PC-9 (cell line): ENCODE results near the gene ZMIZ1. TPM values are rescaled to one million over a fixed set of nuclear protein-coding genes. Genes with fewer than 3 reads are reported as not detected.

Experiments used
- BruUV-seq: library from RNA; stranded (reverse); fragments of 400-500 nt; replicated peaks from 2 replicates; lab custom pipeline; 2021; lab: Mats Ljungman, UMichigan
- CTCF ChIA-PET: fragments of 300-600 bp; sonication (Branson Sonifier 250); formaldehyde crosslinking; loops from one replicate; lab custom pipeline; 2022; ENCODE audit warnings: antibody characterized with exemption; lab: Charles Lee
- POLR2A ChIA-PET: fragments of 300-600 bp; sonication (Branson Sonifier 250); formaldehyde crosslinking; loops from one replicate; lab custom pipeline; 2022; ENCODE audit warnings: antibody characterized with exemption; ENCODE audit not compliant: unreplicated experiment; lab: Charles Lee
- DNase-seq, 2 experiments: peaks; one replicate each; pipeline versions ENCODE4 v3.0.0 to v3.0.0-alpha.2; 2015 to 2022; ENCODE audit warnings: mixed read lengths in 1 of 2
- H2AFZ ChIP-seq: fragments of 200-600 bp; sonication (generic); 2 replicates; pipeline ENCODE4 v1.8.1; 2017; ENCODE audit warnings: antibody characterized with exemption
- H3F3A ChIP-seq: fragments of 200-600 bp; sonication (generic); 2 replicates; pipeline ENCODE4 v1.8.1; 2017; ENCODE audit warnings: antibody characterized with exemption, mild to moderate bottlenecking, low read depth; ENCODE audit not compliant: insufficient read depth
- H3K27ac ChIP-seq: fragments of 200-600 bp; sonication (generic); 2 replicates; pipeline ENCODE4 v1.6.1; 2016; ENCODE audit warnings: mixed run types
- H3K27me3 ChIP-seq: fragments of 200-600 bp; sonication (generic); 2 replicates; pipeline ENCODE4 v1.6.1; 2016; ENCODE audit warnings: low read depth, mixed run types; ENCODE audit not compliant: insufficient read depth
- H3K36me3 ChIP-seq: fragments of 200-600 bp; sonication (generic); 2 replicates; pipeline ENCODE4 v1.6.1; 2016; ENCODE audit warnings: low read depth, mixed run types
- H3K4me1 ChIP-seq: fragments of 200-600 bp; sonication (generic); replicated peaks from 2 replicates; pipeline ENCODE4 v1.6.1; 2016; ENCODE audit warnings: mixed run types; ENCODE audit not compliant: insufficient read depth
- H3K4me2 ChIP-seq: fragments of 200-600 bp; sonication (generic); 2 replicates; pipeline ENCODE4 v1.6.1; 2017; ENCODE audit warnings: mixed run types
- H3K4me3 ChIP-seq: fragments of 200-600 bp; sonication (generic); 2 replicates; pipeline ENCODE4 v1.6.1; 2016; ENCODE audit warnings: mixed run types
- H3K79me2 ChIP-seq: fragments of 200-600 bp; sonication (generic); 2 replicates; pipeline ENCODE4 v1.6.1; 2017; ENCODE audit warnings: low read depth, mixed run types
- H3K9me2 ChIP-seq: fragments of 200-600 bp; sonication (generic); 2 replicates; pipeline ENCODE4 v1.8.1; 2017; ENCODE audit warnings: mild to moderate bottlenecking; ENCODE audit not compliant: insufficient read depth
- H3K9me3 ChIP-seq: fragments of 200-600 bp; sonication (generic); 2 replicates; pipeline ENCODE4 v1.8.1; 2016; ENCODE audit warnings: low read depth; ENCODE audit not compliant: insufficient read depth
- H4K20me1 ChIP-seq: fragments of 200-600 bp; sonication (generic); 2 replicates; pipeline ENCODE4 v1.8.1; 2017; ENCODE audit not compliant: insufficient read depth
- EZH2 ChIP-seq: fragments of 200-600 bp; sonication (generic); IDR thresholded peaks from 2 replicates; pipeline ENCODE4 v1.8.0; 2017; ENCODE audit warnings: antibody characterized with exemption, low read depth
- intact Hi-C: fragments of 100-400 bp; cut with micrococcal nuclease; formaldehyde crosslinking; loops from one replicate; pipeline ENCODE4 v1.10.0; 2022; ENCODE audit not compliant: unreplicated experiment
- total RNA-seq: library from RNA; stranded (reverse); gene quantifications from 2 replicates; pipeline ENCODE4 v1.2.3, GENCODE V29; 2021
- TF ChIP-seq, protein P1 (sequence below): fragments of 200-600 bp; sonication (generic); conservative IDR thresholded peaks from 2 replicates; pipeline ENCODE4 v1.6.1; 2017; ENCODE audit warnings: mixed run types, antibody characterized with exemption, mild to moderate bottlenecking, moderate library complexity

Gene ZMIZ1
- total RNA-seq, 1 experiment from 2014 or later, result 47.6 TPM

DNA sequence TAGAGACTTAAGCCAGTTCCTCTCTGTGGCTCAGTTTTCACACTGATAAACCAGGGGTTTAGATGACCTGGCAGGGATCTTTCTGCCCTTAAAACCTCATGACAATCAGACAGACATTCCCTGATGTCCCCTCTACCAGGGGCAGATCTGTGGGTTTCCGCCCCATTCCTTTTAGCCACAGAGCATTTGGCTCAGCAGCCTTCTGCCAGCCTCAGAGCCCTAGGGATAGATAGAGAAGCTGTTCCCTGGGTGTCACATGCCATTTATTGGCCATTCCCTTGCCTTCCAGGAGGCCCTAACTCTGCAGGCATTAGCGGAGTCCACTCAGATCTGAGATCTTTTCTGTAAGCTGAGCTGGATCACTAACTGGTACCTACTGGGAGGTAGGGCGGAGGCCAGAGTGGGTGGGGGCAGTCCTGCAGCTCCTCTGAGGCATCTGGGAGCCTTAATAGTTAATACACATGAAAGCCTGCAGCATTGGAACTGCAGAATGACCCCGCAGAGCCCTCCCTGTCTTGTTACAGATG, 101.5 kb downstream of the ZMIZ1 start:
- no peak for DNase-seq
- intact Hi-C loops, result no loop called here
- Histone ChIP-seq H3K4me1 (no peaks in the 10 kb centered on the region), H3F3A (no peaks in the 10 kb centered on the region), H3K36me3 (no peaks in the 10 kb centered on the region), H3K9me3 (no peaks in the 10 kb centered on the region), H3K9me2 (no peaks in the 10 kb centered on the region), H3K27me3 (no peaks in the 10 kb centered on the region), H3K4me3 (no peak overlapping the region), H3K79me2 (no peaks in the 10 kb centered on the region), H3K4me2 (no peak overlapping the region), H2AFZ (no peak overlapping the region), H3K27ac (no peak overlapping the region), H4K20me1 (0 out of 2 replicates have a peak, but pooled peaks cover 6% of the 10 kb centered on the region)
- no TSS peak for BruUV-seq
- TF ChIP-seq EZH2, result no peak
- TF ChIP-seq, protein P1, sequence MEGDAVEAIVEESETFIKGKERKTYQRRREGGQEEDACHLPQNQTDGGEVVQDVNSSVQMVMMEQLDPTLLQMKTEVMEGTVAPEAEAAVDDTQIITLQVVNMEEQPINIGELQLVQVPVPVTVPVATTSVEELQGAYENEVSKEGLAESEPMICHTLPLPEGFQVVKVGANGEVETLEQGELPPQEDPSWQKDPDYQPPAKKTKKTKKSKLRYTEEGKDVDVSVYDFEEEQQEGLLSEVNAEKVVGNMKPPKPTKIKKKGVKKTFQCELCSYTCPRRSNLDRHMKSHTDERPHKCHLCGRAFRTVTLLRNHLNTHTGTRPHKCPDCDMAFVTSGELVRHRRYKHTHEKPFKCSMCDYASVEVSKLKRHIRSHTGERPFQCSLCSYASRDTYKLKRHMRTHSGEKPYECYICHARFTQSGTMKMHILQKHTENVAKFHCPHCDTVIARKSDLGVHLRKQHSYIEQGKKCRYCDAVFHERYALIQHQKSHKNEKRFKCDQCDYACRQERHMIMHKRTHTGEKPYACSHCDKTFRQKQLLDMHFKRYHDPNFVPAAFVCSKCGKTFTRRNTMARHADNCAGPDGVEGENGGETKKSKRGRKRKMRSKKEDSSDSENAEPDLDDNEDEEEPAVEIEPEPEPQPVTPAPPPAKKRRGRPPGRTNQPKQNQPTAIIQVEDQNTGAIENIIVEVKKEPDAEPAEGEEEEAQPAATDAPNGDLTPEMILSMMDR, result no peak
- CTCF ChIA-PET, result no interaction called here
- POLR2A ChIA-PET, result interaction anchor here (0.6 kb wide), 1 partner anchor 10 kb away, joined by 3 read pairs; no protein-coding TSS in a partner anchor

DNA sequence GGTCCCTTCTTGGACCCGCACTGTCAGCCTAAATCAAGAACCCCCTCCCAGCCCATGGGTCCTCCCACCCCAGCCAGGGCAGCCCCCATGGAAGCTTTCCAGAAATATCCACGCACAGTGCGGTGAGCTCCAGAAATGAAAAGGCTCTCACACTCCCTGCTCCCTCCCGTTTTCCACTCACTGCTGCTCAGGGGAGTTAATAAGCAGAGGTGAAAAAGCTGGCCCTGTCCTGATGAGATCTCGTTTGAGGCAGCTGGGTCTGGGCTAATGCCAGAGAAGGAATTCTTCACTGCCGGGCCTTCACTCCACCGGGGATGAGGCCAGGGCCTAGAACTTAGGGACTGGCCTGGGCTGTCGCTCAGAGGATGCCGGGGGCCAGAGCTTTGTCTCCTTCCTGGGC, 102.2 kb downstream of the ZMIZ1 start:
- Histone ChIP-seq H3K27me3 (no peaks in the 10 kb centered on the region), H3K79me2 (no peaks in the 10 kb centered on the region), H3F3A (no peaks in the 10 kb centered on the region), H4K20me1 (0 out of 2 replicates have a peak, but pooled peaks cover 10% of the 10 kb centered on the region), H3K4me3 (no peak overlapping the region), H3K9me3 (no peaks in the 10 kb centered on the region), H3K36me3 (no peaks in the 10 kb centered on the region), H2AFZ (no peak overlapping the region), H3K4me1 (no peaks in the 10 kb centered on the region), H3K4me2 (no peak overlapping the region), H3K27ac (no peak overlapping the region), H3K9me2 (no peaks in the 10 kb centered on the region)
- ChIA-PET CTCF (no interaction called here), POLR2A (interaction anchor here (0.7 kb wide), 1 partner anchor 166 kb away, joined by 6 read pairs; no protein-coding TSS in a partner anchor)
- intact Hi-C loops, result no loop called here
- no peak for TF ChIP-seq EZH2
- TF ChIP-seq, protein P1, result no peak
- no peak for DNase-seq
- no TSS peak for BruUV-seq

DNA sequence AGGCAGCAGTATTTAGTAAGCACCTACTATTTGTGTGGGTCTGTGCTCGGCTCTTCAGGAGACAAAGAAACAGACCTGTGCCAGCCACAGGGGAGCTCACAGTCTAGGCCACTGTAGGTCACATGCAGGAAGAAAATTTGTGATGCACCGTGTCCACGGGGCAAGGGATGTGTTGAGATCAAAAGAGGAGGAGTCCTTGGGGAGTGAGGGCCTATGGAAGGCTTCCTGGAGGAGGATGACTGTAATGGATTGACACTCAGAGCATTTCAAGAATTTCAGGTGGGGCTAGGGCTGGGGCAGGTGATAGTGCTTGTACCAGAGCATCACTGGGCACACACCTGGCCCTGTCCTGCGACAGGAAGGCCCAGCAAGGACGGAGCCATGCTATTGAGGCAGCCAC, 102.7 kb downstream of the ZMIZ1 start:
- Histone ChIP-seq H2AFZ (no peak overlapping the region), H3K4me3 (no peak overlapping the region), H3K27ac (no peak overlapping the region), H3F3A (no peaks in the 10 kb centered on the region), H3K9me2 (no peaks in the 10 kb centered on the region), H3K79me2 (no peaks in the 10 kb centered on the region), H3K27me3 (no peaks in the 10 kb centered on the region), H3K4me2 (no peak overlapping the region), H4K20me1 (0 out of 2 replicates have a peak, but pooled peaks cover 11% of the 10 kb centered on the region), H3K36me3 (no peaks in the 10 kb centered on the region), H3K9me3 (no peaks in the 10 kb centered on the region), H3K4me1 (no peaks in the 10 kb centered on the region)
- ChIA-PET CTCF (no interaction called here), POLR2A (interaction anchor here (0.7 kb wide), 1 partner anchor 167 kb away, joined by 6 read pairs; no protein-coding TSS in a partner anchor)
- BruUV-seq, result no TSS peak
- DNase-seq, result no peak
- intact Hi-C loops, result no loop called here
- TF ChIP-seq, protein P1, result no peak
- TF ChIP-seq EZH2, result no peak
